Measurements from ENCODE around the gene CCDC92. TPM values are rescaled to one million over a fixed set of nuclear protein-coding genes. Genes with fewer than 3 reads are reported as not detected.

The CCDC92 gene
- polyA plus RNA-seq, 1 of the 3 experiments (the other 2 are of a cell fraction): 53.5 TPM

GRCh38 chr12:123923038-123923437 lies 49.6 kb downstream of the CCDC92 start:
- Histone ChIP-seq H3F3A (replicated peaks; ENCODE audit: insufficient read depth) (no peaks in the 10 kb centered on the region), H3K9ac (no peak overlapping the region), H3K27me3 (ENCODE audit: insufficient read depth) (no peaks in the 10 kb centered on the region), H3K4me3 (ENCODE audit: low read depth in 2 of 2, low read length in 1 of 2) (no peak overlapping the region), H4K20me1 (ENCODE audit: insufficient read depth) (no peaks in the 10 kb centered on the region), H3K36me3 (replicated peaks in 1 of 2; ENCODE audit: control insufficient read depth in 1 of 2, insufficient read depth in 2 of 2, low read length in 1 of 2) (no peaks in the 10 kb centered on the region), H3K9me2 (no peaks in the 10 kb centered on the region), H3K9me3 (no peaks in the 10 kb centered on the region), H3K4me2 (no peak overlapping the region), H2AFZ (ENCODE audit: low read depth) (no peak overlapping the region), H3K4me1 (ENCODE audit: control insufficient read depth in 1 of 2, insufficient read depth in 2 of 2, low read depth in 1 of 2, low read length in 1 of 2) (no peaks in the 10 kb centered on the region; a peak in 1 of 4 replicates), H3K27ac (ENCODE audit: low read depth in 2 of 2, low read length in 1 of 2) (no peak overlapping the region), H3K79me2 (ENCODE audit: insufficient read depth) (no peaks in the 10 kb centered on the region)
- CTCF ChIA-PET: no interaction called here
- whole genome bisulfite sequencing (ENCODE audit: low lambda C conversion rate): 39% methylated on average over 2 of the region's 2 CpGs
- TF ChIP-seq SMC3 (IDR thresholded peaks at IDR 0.05; ENCODE audit: low read depth, low read length) (no peak), RAD21 (IDR thresholded peaks at IDR 0.05; ENCODE audit: low read length) (no peak), TEAD4 (IDR thresholded peaks at IDR 0.05; ENCODE audit: borderline replicate concordance, insufficient read depth) (no peak), MAX (IDR thresholded peaks at IDR 0.05; ENCODE audit: low read depth) (no peak), CTCF (IDR thresholded peaks at IDR 0.05) (no peak), MEF2A (IDR thresholded peaks at IDR 0.05; ENCODE audit: borderline replicate concordance, low read depth) (no peak)
- POLR2A ChIA-PET: no interaction called here
- no peak for DNase-seq

- ChIA-PET POLR2A (no interaction called here), CTCF (interaction anchor here (0.7 to 1.2 kb wide), 3 partner anchors 14 to 21 kb away, joined by 3 read pairs; no protein-coding TSS in a partner anchor)
Measured at GRCh38 chr12:123919980-123920360, 52.7 kb downstream of the CCDC92 start.

More at GRCh38 chr12:123919980-123920360, 52.7 kb downstream of the CCDC92 start:
- no peak for TF ChIP-seq REST (IDR thresholded peaks at IDR 0.05; ENCODE audit: low read depth, low read length)
- TF ChIP-seq RAD21 (IDR thresholded peaks at IDR 0.05; ENCODE audit: low read length): no peak
- TF ChIP-seq TAF1 (IDR thresholded peaks at IDR 0.05; ENCODE audit: borderline replicate concordance, low read depth, low read length): no peak
- Histone ChIP-seq H3K9me3 (no peaks in the 10 kb centered on the region), H3K36me3 (replicated peaks in 1 of 2; ENCODE audit: control insufficient read depth in 1 of 2, insufficient read depth in 2 of 2, low read length in 1 of 2) (no peaks in the 10 kb centered on the region), H3K79me2 (ENCODE audit: insufficient read depth) (no peaks in the 10 kb centered on the region), H3K9ac (no peak overlapping the region), H3F3A (replicated peaks; ENCODE audit: insufficient read depth) (no peaks in the 10 kb centered on the region), H3K4me1 (ENCODE audit: control insufficient read depth in 1 of 2, insufficient read depth in 2 of 2, low read depth in 1 of 2, low read length in 1 of 2) (no peaks in the 10 kb centered on the region; a peak in 1 of 4 replicates), H3K4me2 (no peak overlapping the region), H2AFZ (ENCODE audit: low read depth) (no peak overlapping the region), H3K9me2 (no peaks in the 10 kb centered on the region), H3K27me3 (ENCODE audit: insufficient read depth) (no peaks in the 10 kb centered on the region), H3K27ac (ENCODE audit: low read depth in 2 of 2, low read length in 1 of 2) (no peak overlapping the region), H3K4me3 (ENCODE audit: low read depth in 2 of 2, low read length in 1 of 2) (no peak overlapping the region), H4K20me1 (ENCODE audit: insufficient read depth) (no peaks in the 10 kb centered on the region)
- 50% methylated on average over 3 of the region's 3 CpGs for WGBS (ENCODE audit: low lambda C conversion rate)
- DNase-seq: no peak

All from SK-N-SH (cell line).